GM21515 (cell line): ENCODE data around the gene OR2H2.

ENCODE experiments used
- ATAC-seq: cut with Tn5 transposase; IDR thresholded peaks from one replicate; pipeline ENCODE4 v1.9.1; 2021; ENCODE audit not compliant: unreplicated experiment

OR2H2 gene

DNA sequence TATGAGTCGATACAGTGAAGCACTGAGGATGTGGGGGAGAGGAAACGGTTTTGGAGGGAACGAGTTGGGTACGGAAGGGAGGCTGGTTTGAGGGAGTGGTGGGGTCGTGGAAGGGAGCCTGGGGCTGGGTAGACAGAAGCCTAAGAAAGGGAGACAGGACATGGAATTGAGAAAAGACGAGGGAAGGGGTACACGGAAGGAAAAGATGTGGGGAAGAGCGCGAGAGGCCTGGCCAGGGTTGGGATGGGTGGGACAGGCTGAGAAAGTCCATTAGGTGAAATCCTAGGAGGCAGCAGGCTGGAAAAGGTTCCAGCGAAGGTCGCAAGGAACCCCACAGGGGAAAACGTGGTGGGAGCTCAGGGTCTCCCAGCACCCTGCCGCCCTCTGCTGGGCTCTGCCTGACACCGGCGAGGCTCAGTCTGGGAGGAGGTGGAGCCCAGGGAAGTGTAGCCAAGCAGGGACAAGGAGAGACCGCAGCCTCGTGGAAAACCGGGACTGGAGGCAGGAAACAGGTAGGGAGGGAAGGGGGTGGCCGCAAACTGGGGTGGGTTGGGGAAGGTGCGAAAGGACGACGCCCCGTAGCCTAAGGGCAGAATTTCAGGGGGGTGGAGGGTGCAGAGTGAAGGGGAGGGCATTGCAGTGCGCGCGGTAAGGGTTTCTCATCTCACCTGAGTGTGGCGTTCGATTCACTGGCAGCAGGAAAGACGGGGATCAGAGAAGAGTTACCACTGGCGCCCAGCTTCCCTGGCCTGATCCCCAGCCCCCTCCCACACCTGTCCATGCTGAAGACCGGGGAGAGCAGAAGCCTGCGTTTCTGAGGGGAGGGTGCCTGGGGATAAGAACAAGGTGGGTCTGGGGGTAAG is 43.7 kb downstream of the OR2H2 start:
- ATAC-seq, result peak; percentile 39

DNA sequence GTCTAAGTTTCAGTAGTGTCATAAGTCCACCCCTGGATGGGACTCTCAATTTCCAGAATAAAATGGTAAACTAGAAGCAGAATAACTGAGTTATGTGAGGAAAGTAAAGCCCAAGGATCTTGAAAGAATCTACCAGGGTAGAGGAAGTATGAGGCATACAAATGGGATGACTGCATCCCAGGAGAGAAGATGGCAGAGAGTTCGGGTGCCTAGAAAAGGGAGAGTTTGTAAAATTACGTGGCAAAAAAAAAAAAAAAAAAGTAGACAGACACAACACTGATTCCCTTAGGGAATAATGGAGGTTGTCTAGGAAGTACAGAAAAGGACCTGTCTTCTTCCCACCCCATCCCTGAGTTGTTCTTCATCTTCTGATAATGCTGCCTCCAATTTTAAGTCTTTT is 44.6 kb downstream of the OR2H2 start:
- no peak for ATAC-seq

- no peak for ATAC-seq
Observed at GRCh38 chr6:29630315-29630714, 45.4 kb downstream of the OR2H2 start.

DNA sequence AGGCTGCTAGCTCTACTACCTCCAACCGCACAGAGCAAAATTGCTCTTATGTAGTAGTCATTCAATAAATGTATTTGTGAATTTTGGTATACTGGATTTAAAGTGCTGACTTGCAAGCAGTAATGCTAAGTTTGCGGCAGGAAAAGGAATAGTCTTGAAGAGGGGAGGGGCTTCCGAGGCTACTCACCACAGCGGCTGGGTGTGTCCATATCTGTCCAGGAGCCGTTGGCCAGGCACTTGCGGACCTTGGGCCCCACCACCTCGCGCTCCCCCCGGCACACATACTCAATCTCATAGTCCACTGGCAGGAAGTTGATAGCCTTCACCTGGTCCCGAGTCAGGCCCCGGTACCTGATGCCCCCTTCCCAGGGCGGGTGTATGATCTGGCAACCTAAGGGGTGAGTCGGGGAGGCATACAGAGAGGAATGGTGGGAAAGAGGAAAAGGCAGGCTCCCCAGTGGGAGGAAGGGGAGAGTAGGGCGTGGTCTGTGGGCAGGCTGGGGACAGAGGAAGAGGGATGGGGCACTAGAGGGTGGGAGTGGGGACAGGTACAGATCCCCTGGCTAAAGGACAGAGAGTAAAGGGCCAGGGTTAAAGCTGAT is 46.4 kb downstream of the OR2H2 start:
- ATAC-seq, result no peak

- ATAC-seq, result peak; percentile 31
Observed at GRCh38 chr6:29631860-29632731, 47.2 kb downstream of the OR2H2 start.

DNA sequence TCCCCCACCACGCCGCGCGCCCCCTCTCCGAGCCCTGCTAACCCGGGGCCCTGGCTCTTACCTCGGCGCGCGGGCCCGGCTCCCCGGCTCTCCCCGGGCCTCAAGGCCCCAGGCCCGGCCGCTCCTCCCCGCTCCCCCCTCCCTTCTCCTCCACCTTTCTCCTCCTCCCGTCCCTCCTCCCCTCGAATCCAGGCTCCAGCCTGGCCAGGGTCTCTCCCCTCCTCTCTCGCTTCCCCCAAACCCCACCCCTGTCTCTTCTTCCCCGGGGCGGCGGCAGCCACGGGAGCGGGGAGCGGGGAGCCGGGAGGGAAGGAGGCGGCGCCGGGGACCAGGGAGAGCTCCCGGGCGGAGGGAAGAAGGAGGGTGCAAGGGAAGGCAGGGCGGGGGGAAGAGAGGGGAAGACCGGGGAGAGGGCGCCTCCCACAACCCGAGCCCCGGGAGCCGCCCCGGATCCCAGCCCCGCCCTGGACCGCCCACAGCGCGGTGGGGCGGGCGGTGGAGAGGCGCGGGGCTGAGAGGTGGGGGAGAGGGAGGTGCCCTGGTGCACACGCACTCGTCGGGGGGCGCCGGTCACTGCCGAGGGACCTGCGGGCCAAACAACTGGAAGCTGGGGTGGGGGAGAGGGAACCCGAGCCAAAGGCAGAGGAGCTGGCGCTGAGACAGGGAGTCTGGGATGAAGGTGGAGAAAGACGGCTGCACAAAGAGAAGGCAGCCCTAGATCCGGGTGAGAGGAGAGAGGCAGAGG is 48.0 kb downstream of the OR2H2 start, which contains the start of gene GABBR1:
Gene GABBR1, minus strand, starts transcription at position 395 of the 745 bp plus-strand sequence. CDS start 798 bp downstream, outside the sequence.
- ATAC-seq, result peak; percentile 73

GRCh38 chr6:29633534-29633905 is 48.6 kb downstream of the OR2H2 start:
- ATAC-seq, result no peak

DNA sequence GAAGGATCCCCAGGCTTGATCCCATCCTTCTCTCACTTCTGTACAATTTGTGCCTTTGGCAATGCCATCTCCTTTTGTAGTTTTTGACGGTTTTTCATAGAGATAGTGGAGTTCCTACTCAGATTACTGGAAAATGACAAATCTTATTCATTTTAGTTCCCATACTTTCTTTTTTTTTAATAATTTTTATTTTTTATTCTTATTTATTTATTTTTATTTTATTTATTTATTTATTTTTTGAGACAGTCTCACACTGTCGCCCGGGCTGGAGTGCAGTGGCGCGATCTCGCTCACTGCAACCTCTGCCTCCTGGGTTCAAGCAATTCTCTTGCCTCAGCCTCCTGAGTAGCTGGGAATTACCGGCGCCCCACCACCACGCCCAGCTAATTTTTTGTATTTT is 52.3 kb downstream of the OR2H2 start:
- ATAC-seq, result no peak
